Frontal cortex (tissue), 4 donors: ENCODE measurements around the gene PLPPR1. TPM values are rescaled to one million over a fixed set of nuclear protein-coding genes. Genes with fewer than 3 reads are reported as not detected.
"Not testable (repeated sequence)": the region's sequence is repeated elsewhere in the genome, so short reads cannot be mapped to it uniquely, and the experiment has no call there.

Experiments used
- DNase-seq, 2 donors: peaks; one replicate each; pipeline ENCODE4 v3.0.0; 2012; ENCODE audit warnings: low spot score in 2 of 2
- FAIRE-seq: peaks from 2 replicates; lab custom pipeline; 2012; peaks lifted over from hg19 to GRCh38; lab: Jason Lieb, UNC
- total RNA-seq: library from RNA; depleted of rRNA; stranded (reverse); fragments of >200 nt; gene quantifications from one replicate; pipeline ENCODE4 v1.2.3, GENCODE V29; 2014
- donor health status: control.
- donor health status: control.
- donor health status: control.

PLPPR1 gene
- total RNA-seq, 1 donor from 2014 or later = 249 TPM

DNA sequence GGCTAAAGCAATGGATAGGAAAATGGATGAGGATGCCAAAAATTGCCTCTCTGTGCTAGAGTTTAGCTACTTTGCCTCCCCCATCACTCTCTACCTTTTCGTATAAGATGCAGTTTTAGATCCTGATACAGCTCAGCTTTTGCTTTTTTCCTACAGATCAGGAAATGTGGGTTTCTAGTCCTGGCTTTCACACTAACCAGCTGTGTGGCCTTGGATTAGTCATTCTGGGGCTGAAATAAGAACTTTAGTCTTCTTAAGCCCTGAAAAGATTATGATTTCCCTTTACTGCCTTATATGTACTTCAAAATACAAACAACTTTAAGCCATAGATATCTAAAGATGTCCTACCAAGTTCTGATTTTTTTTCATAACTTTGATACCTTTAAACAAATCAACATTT, 239.9 kb downstream of the PLPPR1 start:
- FAIRE-seq (no peak), DNase-seq (no peak)

DNA sequence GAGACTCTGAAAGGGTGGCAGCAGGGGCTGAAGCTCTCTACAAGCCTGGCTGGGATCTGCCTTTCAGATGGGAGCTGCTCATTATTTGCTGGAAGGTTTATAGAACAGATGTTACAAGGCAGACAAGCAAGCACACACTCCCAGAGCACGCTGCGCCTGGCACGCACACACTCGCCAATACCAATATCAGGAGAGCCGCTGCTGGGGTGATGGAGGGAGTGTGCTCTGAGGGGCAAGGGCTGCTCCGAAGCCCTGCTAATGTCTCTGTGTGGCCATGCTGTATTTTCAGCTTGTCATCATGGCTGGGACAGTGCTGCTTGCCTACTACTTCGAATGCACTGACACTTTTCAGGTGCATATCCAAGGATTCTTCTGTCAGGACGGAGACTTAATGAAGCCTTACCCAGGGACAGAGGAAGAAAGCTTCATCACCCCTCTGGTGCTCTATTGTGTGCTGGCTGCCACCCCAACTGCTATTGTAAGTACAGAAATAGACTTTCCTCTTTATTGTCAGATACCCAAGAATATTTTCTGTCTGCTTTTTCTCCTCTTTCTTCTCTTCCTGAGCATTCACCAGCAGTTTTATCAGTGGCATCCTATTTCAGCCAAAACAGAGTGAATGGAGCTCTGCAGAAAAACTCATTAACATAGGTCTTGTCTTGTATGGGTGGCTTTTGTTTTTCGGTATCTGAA, 241.2 kb downstream of the PLPPR1 start:
- DNase-seq (no peak), FAIRE-seq (no peak)

DNA sequence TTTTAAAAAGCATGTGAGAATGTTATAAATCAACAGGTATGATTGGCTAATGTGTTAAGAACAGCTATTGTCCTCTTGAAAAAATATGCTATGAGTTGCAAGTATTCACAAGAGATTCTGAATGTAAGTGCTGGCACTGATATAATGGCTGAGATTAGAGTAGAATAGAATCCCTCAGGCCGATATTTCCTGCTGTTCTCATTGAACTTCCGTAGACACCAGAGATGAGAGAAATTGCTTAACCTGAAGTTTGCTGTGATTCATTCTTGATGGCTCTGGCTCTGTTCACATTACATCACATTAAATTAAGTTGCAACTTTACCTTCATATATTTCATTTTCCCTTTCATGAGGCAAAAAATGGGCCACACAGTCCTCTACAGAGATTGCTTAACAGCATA, 241.8 kb downstream of the PLPPR1 start:
- FAIRE-seq = no peak
- DNase-seq = no peak

DNA sequence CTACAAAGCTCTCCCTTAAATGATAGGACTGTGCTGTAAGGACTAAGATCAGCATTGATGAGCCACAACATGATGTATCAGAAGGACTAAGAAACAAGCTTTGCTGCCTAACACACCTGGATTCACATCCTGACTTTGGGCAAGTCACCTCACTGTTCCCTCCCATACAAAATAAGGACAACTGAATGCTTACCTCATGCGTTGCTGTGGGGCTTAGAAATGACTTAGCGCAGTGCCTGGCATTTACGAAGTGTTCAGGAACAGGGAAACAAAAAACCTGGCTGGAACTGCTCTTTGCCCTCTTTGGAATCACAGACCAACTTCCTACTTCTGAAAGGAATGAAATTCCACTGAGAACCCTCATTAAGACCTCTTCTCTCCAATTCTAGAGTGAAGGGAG, 242.6 kb downstream of the PLPPR1 start:
- FAIRE-seq = no peak

DNA sequence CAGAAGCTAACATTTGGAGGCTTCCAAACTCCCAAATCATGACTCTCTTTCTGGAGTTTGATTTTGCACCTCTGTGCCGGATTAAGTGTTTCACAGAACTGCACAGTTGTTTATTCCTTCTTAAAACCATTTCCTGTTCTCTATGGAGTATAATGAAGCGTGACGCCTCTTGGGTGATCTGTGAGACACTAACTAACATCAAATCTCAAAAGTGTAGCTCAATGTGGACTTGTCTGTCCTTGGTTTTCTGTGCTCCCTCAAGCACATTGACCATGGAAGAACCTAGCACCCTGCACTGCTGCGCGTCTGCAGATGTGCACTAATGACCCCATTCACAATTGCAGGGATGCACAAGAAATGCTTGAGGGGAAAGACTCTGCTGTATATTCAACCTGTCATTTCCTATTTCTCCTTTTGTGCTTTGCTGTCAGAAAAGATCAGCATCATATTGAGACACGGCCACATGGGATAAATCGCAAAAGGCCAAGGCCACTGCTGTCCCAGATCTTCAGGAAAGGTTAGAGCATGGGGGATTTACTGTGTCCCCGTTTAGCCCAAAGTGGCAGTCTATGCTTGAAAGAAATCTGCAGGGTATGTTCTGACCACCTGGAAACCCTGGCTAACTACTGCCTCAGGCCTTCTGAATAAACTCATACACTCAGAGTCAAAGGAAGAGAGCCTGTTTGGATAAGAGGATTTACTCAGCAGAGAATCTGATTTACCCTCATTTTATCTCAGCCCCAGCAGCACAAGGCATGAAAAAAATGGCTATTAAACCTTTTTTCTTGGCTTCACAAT, 246.6 kb downstream of the PLPPR1 start:
- no peak for FAIRE-seq
- DNase-seq = no peak

More for the DNA sequence above, 242.6 kb downstream of the PLPPR1 start:
- no peak for DNase-seq

GRCh38 chr9:101275769-101276250, 247.3 kb downstream of the PLPPR1 start:
- FAIRE-seq (no peak), DNase-seq (no peak)

DNA sequence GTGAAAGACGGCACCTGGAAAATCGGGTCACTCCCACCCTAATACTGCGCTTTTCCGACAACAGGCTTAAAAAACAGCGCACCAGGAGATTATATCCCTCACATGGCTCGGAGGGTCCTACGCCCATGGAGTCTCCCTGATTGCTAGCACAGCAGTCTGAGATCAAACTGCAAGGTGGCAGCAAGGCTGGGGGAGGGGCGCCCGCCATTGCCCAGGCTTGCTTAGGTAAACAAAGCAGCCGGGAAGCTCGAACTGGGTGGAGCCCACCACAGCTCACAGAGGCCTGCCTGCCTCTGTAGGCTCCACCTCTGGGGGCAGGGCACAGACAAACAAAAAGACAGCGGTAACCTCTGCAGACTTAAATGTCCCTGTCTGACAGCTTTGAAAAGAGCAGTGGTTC, 262.5 kb downstream of the PLPPR1 start:
- FAIRE-seq, DNase-seq: not testable (repeated sequence)

DNA sequence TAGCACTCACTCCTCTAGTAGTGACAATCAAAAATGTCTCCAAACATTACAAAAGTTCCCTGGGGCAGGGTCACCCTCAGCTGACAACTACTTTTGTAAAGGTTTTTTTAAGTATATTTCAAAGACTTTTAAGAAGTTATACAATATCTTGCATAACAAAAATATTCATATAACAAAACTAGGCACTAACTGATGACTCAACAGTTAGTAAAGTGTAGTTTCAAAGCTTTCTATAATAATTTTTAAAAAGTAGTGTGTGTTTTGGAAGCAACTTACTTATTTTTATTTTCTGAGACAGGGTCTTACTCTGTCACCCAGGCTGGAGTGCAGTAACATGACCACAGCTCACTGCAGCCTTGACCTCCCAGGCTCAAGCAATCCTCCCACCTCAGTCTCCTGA, 271.4 kb downstream of the PLPPR1 start:
- no peak for DNase-seq
- no peak for FAIRE-seq

DNA sequence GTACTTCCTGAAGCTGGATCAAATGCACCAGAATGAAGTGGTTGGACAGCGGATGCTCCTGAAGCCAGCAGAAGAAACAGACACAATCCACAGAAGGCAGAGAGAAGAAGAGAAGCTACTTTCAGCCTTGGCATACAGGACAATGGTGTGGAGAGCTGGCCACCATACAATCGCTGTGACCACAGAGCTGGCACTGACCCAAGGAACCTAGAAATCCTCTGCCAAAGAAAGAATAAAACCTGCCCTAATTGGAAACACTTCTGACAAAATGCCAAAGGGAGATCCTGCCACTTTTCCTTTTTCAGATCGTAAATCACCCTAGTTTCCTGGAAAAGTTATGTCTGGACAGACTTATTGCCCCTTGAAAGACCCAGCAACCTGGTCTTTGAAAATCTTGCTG, 278.5 kb downstream of the PLPPR1 start:
- DNase-seq (no peak), FAIRE-seq (no peak)

DNA sequence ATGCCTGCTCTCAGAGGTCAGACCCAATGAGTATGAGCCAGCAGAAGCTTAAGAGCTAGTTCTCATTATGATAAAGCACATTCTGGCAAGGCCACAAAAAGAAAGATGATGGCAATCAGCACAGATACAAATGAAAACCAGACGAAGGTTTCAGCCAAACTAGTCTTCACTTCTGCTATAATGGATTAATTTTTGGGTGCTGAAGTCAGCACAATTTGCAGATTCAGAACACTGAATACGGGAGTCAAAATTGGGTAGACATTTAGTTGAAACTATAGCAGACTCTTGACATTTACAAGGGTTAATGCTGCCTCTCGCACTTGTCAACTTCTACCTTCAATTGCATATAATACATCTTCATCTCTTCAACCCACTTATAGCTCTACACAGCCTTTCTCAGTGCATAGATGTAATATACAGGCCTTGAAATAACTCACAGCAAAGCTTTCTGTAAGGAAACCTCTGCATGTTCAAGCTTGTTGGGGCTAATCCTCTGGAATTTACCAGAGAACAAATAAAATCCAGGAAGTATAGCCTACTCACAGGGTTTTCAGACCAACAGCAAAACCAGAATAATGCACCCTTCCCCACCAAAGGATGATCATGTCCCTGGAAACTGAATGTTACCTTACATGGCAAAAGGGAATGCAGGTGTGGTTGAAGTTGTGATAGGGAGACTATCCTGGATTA, 279.1 kb downstream of the PLPPR1 start:
- FAIRE-seq (no peak), DNase-seq (no peak)

- DNase-seq = no peak
- FAIRE-seq = no peak
Measured at GRCh38 chr9:101309139-101309538, 280.6 kb downstream of the PLPPR1 start.

- FAIRE-seq = no peak
- no peak for DNase-seq
Measured at GRCh38 chr9:101311191-101311590, 282.7 kb downstream of the PLPPR1 start.

DNA sequence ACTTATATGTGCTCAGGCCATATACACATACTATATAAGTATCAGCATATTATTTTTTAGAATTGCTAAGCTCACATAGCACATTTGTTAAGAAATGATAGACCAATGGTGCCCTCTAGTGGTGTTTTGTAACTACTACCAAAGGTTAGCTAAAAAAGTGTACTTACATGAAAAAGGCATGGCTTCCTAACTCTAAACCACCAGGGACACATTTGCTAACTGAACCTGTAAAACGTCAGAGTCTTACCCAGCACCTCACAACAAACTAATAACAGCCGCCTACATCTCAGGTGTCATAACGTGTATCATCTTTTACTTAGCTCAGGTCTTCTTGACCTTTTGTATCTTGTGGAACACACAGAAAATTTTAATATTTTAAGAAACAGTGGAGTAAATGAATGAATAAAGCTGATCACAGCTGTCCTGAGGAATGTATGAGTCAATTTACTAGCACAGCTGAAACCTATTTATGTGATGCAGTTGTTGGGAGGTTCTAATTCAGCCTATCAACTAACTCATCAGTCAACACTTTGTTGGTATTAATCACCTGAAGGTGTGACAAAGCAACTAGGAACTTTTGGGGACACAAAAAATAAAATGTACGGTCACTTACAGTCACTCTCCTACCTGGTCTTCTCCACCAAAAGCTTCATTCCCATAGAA, 283.4 kb downstream of the PLPPR1 start:
- DNase-seq (peak in 1 of 2 donors; percentile 40), FAIRE-seq (peak; percentile 82)

DNA sequence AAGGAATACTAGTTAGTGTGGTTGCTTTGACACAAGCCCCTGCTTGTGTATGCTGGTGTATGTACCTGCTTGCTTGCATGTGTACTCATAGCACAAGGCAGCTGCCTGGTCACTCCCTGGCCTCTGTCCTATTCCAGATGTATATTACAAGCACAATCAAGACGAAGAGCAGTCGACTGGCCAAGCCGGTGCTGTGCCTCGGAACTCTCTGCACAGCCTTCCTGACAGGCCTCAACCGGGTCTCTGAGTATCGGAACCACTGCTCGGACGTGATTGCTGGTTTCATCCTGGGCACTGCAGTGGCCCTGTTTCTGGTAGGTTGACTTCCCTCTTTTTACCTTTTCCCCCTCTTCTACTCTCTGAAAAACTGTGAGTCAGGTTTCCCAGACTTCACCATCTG, 284.1 kb downstream of the PLPPR1 start:
- DNase-seq = no peak
- no peak for FAIRE-seq

- FAIRE-seq (no peak), DNase-seq (no peak)
Measured at GRCh38 chr9:101315112-101315450, 286.6 kb downstream of the PLPPR1 start.

DNA sequence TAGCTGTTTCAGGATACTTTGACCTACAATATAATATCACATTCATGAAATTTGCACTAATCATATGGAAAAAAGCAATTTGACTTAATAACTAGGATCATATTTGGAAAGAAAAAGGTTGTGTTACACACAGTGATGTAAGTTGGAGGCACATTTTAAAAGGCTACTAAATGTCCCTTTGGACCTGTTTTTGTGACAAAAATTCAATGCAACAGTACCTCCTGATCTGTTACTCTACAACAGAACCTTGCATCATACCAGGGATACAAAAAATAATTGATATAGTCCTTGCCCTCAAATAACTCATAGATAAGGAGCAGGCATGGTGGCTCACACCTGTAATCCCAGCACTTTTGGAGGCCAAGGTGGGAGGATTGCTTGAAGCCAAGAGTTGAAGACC, 289.2 kb downstream of the PLPPR1 start:
- FAIRE-seq (no peak), DNase-seq (no peak)

- FAIRE-seq = no peak
- no peak for DNase-seq
Measured at GRCh38 chr9:101323129-101323528, 294.6 kb downstream of the PLPPR1 start.

DNA sequence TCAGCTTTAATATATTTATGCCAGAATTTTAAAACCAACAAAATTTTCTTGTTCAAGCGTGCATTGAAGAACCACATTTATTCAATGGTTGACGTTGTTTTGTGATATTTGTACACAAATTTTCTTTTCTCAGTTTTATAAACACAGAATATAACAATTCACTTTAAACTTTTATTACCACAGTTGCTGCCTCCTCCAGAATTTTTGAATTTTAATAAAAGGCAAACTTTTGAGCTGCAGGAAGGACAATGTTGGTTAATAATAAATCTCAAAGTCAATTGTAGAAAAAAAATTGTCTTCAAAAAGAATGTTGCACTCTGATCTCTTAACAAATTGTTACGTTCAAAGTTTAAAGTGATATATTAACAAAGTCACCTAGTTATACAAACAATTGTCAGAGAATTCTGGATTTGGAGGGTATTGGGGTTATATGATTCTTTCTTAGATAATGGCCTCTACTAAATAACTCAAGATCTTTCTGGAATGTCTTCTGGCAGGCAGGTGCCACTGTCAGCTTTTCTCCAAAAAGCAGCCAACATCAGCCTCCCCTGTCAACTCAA, 295.8 kb downstream of the PLPPR1 start:
- FAIRE-seq (no peak), DNase-seq (no peak)

GRCh38 chr9:101325053-101325452, 296.5 kb downstream of the PLPPR1 start:
- no peak for FAIRE-seq
- no peak for DNase-seq

- no peak for FAIRE-seq
Measured at GRCh38 chr9:101326035-101326434, 297.5 kb downstream of the PLPPR1 start.

More at GRCh38 chr9:101326035-101326434, 297.5 kb downstream of the PLPPR1 start:
- no peak for DNase-seq
